ENCODE data around the gene CFAP157. TPM values are rescaled to one million over a fixed set of nuclear protein-coding genes. Genes with fewer than 3 reads are reported as not detected.

Gene CFAP157
- total and polyA plus RNA-seq, 2 of the 13 experiments (the other 11 are each of a cell fraction or from before 2014, with no cell fraction given): 0.07 TPM; not detected in 1

- TF ChIP-seq ZBTB44 (CRISPR knock-in tag; IDR thresholded peaks at IDR 0.05) (no peak), BATF2 (CRISPR knock-in tag; IDR thresholded peaks at IDR 0.05) (no peak), ZNF776 (CRISPR knock-in tag; IDR thresholded peaks at IDR 0.05) (no peak), TEAD2 (CRISPR knock-in tag; IDR thresholded peaks at IDR 0.05) (no peak), ONECUT2 (CRISPR knock-in tag; IDR thresholded peaks at IDR 0.05) (no peak), MLLT10 (CRISPR knock-in tag; IDR thresholded peaks at IDR 0.05) (no peak), ZNF362 (CRISPR knock-in tag; IDR thresholded peaks at IDR 0.05; ENCODE audit: borderline replicate concordance) (no peak; the same call in 1 of the 2 replicates), PATZ1 (CRISPR knock-in tag; IDR thresholded peaks at IDR 0.05) (peak; percentile 38; the same call in 1 of the 2 replicates), ZNF740 (CRISPR knock-in tag; IDR thresholded peaks at IDR 0.05) (no peak), ZNF317 (CRISPR knock-in tag; IDR thresholded peaks at IDR 0.05) (no peak), MLX (CRISPR knock-in tag; IDR thresholded peaks at IDR 0.05) (no peak), ZFP62 (CRISPR knock-in tag; IDR thresholded peaks at IDR 0.05) (peak; percentile 85; the same call in 1 of the 2 replicates), ZNF503 (CRISPR knock-in tag; IDR thresholded peaks at IDR 0.05) (no peak), ZNF263 (CRISPR knock-in tag; IDR thresholded peaks at IDR 0.05) (no peak), POGZ (CRISPR knock-in tag; IDR thresholded peaks at IDR 0.05) (no peak; the same call in 1 of the 2 replicates), MAFG (CRISPR knock-in tag; IDR thresholded peaks at IDR 0.05) (no peak), U2AF2 (IDR thresholded peaks at IDR 0.05; ENCODE audit: low read depth, low read length) (0 out of 2 replicates have a peak, but pooled peaks have one; percentile 70), ATM (IDR thresholded peaks at IDR 0.05; ENCODE audit: borderline replicate concordance) (no peak), ZFY (CRISPR knock-in tag; IDR thresholded peaks at IDR 0.05) (peak; percentile 98), ZNF598 (CRISPR knock-in tag; IDR thresholded peaks at IDR 0.05; ENCODE audit: borderline replicate concordance) (peak; percentile 32; the same call in 1 of the 2 replicates), GATAD1 (CRISPR knock-in tag; IDR thresholded peaks at IDR 0.05) (peak; percentile 88), XRCC5 (optimal IDR thresholded peaks at IDR 0.05; ENCODE audit: low read length) (peak; percentile 94)
Measured at GRCh38 chr9:127734747-127735529, 28.1 kb downstream of the CFAP157 start, which contains the start of gene TOR2A (continued).
